Measurements from ENCODE around the gene KIAA2012.

Gene KIAA2012

GRCh38 chr2:202249521-202250253 lies 176.6 kb downstream of the KIAA2012 start:
- ChIA-PET CTCF (no interaction called here), POLR2A (interaction anchor here (1.2 kb wide), 1 partner anchor 11 kb away, joined by 3 read pairs; the partner anchor contains the start of gene SUMO1)
- no peak for TF ChIP-seq NFRKB (IDR thresholded peaks at IDR 0.05)
- TF ChIP-seq FOXA1 (IDR thresholded peaks at IDR 0.05), result no peak
- TF ChIP-seq L3MBTL2 (conservative IDR thresholded peaks at IDR 0.05), result no peak
- TF ChIP-seq CTBP1 (IDR thresholded peaks at IDR 0.05; ENCODE audit: borderline replicate concordance), result no peak
- TF ChIP-seq, protein P1, sequence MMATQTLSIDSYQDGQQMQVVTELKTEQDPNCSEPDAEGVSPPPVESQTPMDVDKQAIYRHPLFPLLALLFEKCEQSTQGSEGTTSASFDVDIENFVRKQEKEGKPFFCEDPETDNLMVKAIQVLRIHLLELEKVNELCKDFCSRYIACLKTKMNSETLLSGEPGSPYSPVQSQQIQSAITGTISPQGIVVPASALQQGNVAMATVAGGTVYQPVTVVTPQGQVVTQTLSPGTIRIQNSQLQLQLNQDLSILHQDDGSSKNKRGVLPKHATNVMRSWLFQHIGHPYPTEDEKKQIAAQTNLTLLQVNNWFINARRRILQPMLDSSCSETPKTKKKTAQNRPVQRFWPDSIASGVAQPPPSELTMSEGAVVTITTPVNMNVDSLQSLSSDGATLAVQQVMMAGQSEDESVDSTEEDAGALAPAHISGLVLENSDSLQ (IDR thresholded peaks at IDR 0.05), result no peak
- no peak for TF ChIP-seq FOXM1 (IDR thresholded peaks at IDR 0.05; ENCODE audit: borderline replicate concordance)
- no peak for TF ChIP-seq ELF4 (IDR thresholded peaks at IDR 0.05)
- TF ChIP-seq LEF1 (IDR thresholded peaks at IDR 0.05; ENCODE audit: borderline replicate concordance), result no peak
- no peak for TF ChIP-seq ZNF384 (IDR thresholded peaks at IDR 0.05)
- TF ChIP-seq BHLHE40 (IDR thresholded peaks at IDR 0.05; ENCODE audit: borderline replicate concordance), result no peak
- TF ChIP-seq FOXK2 (IDR thresholded peaks at IDR 0.05), result no peak
- TF ChIP-seq HDGF (IDR thresholded peaks at IDR 0.05; ENCODE audit: borderline replicate concordance), result no peak
- no peak for TF ChIP-seq SP1 (IDR thresholded peaks at IDR 0.05)
- TF ChIP-seq TARDBP (IDR thresholded peaks at IDR 0.05), result no peak
- no peak for DNase-seq (ENCODE audit: extremely low spot score)

DNA sequence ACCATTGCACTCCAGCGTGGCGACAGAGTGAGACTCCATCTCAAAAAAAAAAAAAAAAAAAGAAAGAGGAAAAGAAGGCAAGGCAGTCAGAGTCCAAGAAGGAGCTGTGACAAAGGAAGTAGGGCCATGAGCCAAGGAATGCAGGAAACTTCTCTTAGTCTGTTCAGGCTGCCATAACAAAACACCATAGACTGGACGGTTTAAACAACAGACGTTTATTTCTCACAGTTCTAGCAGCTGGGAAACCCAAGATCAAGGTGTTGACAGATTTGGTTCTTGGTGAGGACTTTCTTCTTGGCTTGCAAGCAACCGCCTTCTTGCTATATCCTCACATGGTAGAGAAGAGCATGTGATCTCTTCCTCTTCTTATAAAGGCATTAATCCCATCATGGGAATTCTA lies 178.4 kb downstream of the KIAA2012 start:
- TF ChIP-seq FOXK2 (IDR thresholded peaks at IDR 0.05) (no peak), TARDBP (IDR thresholded peaks at IDR 0.05) (no peak), HDGF (IDR thresholded peaks at IDR 0.05; ENCODE audit: borderline replicate concordance) (no peak), ARNT (IDR thresholded peaks at IDR 0.05) (no peak), LEF1 (IDR thresholded peaks at IDR 0.05; ENCODE audit: borderline replicate concordance) (no peak), BHLHE40 (IDR thresholded peaks at IDR 0.05; ENCODE audit: borderline replicate concordance) (no peak), CTBP1 (IDR thresholded peaks at IDR 0.05; ENCODE audit: borderline replicate concordance) (no peak), NFRKB (IDR thresholded peaks at IDR 0.05) (no peak), SP1 (IDR thresholded peaks at IDR 0.05) (no peak), SUZ12 (IDR thresholded peaks at IDR 0.05) (no peak), FOXA1 (IDR thresholded peaks at IDR 0.05) (no peak), L3MBTL2 (conservative IDR thresholded peaks at IDR 0.05) (no peak), ZNF384 (IDR thresholded peaks at IDR 0.05) (no peak), FOXM1 (IDR thresholded peaks at IDR 0.05; ENCODE audit: borderline replicate concordance) (no peak), ELF4 (IDR thresholded peaks at IDR 0.05) (no peak)
- TF ChIP-seq, protein P1 (IDR thresholded peaks at IDR 0.05), result no peak
- ChIA-PET CTCF (interaction anchor here (0.6 kb wide), 1 partner anchor 64 kb away, joined by 5 read pairs; no protein-coding TSS in a partner anchor), POLR2A (interaction anchor here (1.0 to 1.2 kb wide), 2 partner anchors 13 to 14 kb away, joined by 3 read pairs; partner anchors contain the start of gene SUMO1)
- DNase-seq (ENCODE audit: extremely low spot score), result no peak
